Mesendoderm (in vitro differentiated cells): Measurements from ENCODE around the gene PPP1CA.
A peak's percentile ranks its signal among the peaks of the same experiment; 100 is the strongest.

Source experiments
- DNase-seq: peaks from one replicate; pipeline ENCODE4 v3.0.0; 2013
- H2AK5ac ChIP-seq: 2 replicates; pipeline ENCODE4 v1.6.1; 2013; ENCODE audit warnings: low read length, inconsistent platforms
- H2BK120ac ChIP-seq: 2 replicates; pipeline ENCODE4 v1.6.1; 2013; ENCODE audit warnings: low read depth, mild to moderate bottlenecking, low read length, moderate library complexity, mixed read lengths
- H2BK15ac ChIP-seq: replicated peaks from 2 replicates; pipeline ENCODE4 v1.6.1; 2013; ENCODE audit warnings: low read depth, mild to moderate bottlenecking, moderate library complexity
- H2BK5ac ChIP-seq: 2 replicates; pipeline ENCODE4 v1.6.1; 2013; ENCODE audit warnings: low read length, inconsistent platforms
- H3K18ac ChIP-seq: 2 replicates; pipeline ENCODE4 v1.6.1; 2013; ENCODE audit warnings: mild to moderate bottlenecking, low read length, mixed read lengths
- H3K23ac ChIP-seq: one replicate; pipeline ENCODE4 v1.6.1; 2013; ENCODE audit warnings: low read length
- H3K27ac ChIP-seq: 2 replicates; pipeline ENCODE4 v1.5.1; 2013; ENCODE audit warnings: low read depth, mild to moderate bottlenecking, inconsistent platforms, low read length, moderate library complexity
- H3K27me3 ChIP-seq: 2 replicates; pipeline ENCODE4 v1.6.1; 2013; ENCODE audit warnings: low read length, control low read depth, mild to moderate bottlenecking, inconsistent platforms; ENCODE audit not compliant: insufficient read depth, poor library complexity
- H3K36me3 ChIP-seq: 2 replicates; pipeline ENCODE4 v1.6.1; 2013; ENCODE audit warnings: low read length, inconsistent platforms; ENCODE audit not compliant: control insufficient read depth, insufficient read depth
- H3K4ac ChIP-seq: one replicate; pipeline ENCODE4 v1.6.1; 2013; ENCODE audit warnings: low read depth, mild to moderate bottlenecking, low read length, moderate library complexity
- H3K4me1 ChIP-seq: 2 replicates; pipeline ENCODE4 v1.6.1; 2013; ENCODE audit warnings: low read depth, low read length, inconsistent platforms; ENCODE audit not compliant: control insufficient read depth
- H3K4me2 ChIP-seq: 2 replicates; pipeline ENCODE4 v1.6.1; 2013; ENCODE audit warnings: low read length
- H3K4me3 ChIP-seq: 2 replicates; pipeline ENCODE4 v1.5.1; 2013; ENCODE audit warnings: mild to moderate bottlenecking, low read length
- H3K56ac ChIP-seq: one replicate; pipeline ENCODE4 v1.6.1; 2013; ENCODE audit warnings: low read length
- H3K79me1 ChIP-seq: 2 replicates; pipeline ENCODE4 v1.6.1; 2013; ENCODE audit warnings: low read length, inconsistent platforms
- H3K79me2 ChIP-seq: 2 replicates; pipeline ENCODE4 v1.6.1; 2013; ENCODE audit warnings: mild to moderate bottlenecking, low read length; ENCODE audit not compliant: control insufficient read depth, insufficient read depth
- H3K9ac ChIP-seq: 2 replicates; pipeline ENCODE4 v1.6.1; 2013; ENCODE audit warnings: low read length, inconsistent platforms
- H4K5ac ChIP-seq: one replicate; pipeline ENCODE4 v1.6.1; 2013; ENCODE audit warnings: low read length
- H4K8ac ChIP-seq: one replicate; pipeline ENCODE4 v1.6.1; 2013; ENCODE audit warnings: low read depth, mild to moderate bottlenecking, control low read depth, low read length, moderate library complexity
- WGBS: extraction: QIAGEN DNeasy Blood & Tissue Kit; methylation state at CpG from one replicate; pipeline ENCODE4 v1.1.7; 2013; ENCODE audit warnings: low lambda C conversion rate, missing lambda C conversion rate; ENCODE audit not compliant: insufficient coverage; ENCODE audit errors: extremely low coverage; 5-methylcytosine and 5-hydroxymethylcytosine counted together

PPP1CA gene

DNA sequence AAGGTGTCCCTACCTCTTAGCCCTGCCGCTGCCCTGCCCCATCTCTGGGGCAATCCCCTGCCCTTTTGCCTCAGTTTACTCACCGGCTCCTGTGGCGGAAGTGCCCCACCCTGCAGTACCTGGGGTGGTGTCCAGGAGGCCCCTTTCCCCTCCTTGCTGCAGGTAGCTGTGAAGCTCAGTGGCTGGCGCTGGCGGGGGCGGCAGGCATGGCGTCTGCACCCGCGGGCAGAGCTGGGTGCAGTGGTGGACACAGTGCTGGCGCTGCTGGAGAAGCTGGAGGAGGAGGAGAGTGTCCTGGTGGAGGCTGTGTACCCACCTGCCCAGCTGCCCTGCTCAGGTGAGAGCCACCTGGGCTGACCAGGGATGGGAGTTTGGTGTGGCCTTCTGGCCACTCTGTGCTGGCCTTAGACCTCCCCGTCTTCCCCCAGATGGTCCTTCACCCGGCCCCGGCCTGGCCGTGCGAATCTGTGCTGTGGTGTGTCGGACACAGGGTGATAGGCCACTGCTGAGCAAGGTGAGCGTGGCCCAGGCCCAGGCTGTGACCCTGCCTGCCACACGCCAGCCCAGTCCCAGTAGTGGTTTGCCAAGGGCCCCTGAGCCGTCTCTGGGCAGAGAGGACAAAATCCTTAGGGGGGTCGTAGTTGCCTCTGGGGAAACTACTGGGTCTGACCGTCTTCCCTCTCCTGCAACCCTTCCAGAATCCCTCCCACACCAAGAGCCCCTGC lies 17.8 kb upstream of the PPP1CA start:
- Histone ChIP-seq H3K23ac (no peak overlapping the region), H3K4me1 (no peaks in the 10 kb centered on the region), H3K36me3 (no peaks in the 10 kb centered on the region), H3K4me3 (no peak overlapping the region), H4K5ac (no peak overlapping the region), H3K56ac (peak overlapping the region; percentile 95), H3K4me2 (no peak overlapping the region), H3K4ac (no peak overlapping the region), H3K27ac (no peak overlapping the region), H3K79me2 (no peaks in the 10 kb centered on the region), H2BK5ac (no peak overlapping the region), H2AK5ac (no peak overlapping the region), H2BK15ac (no peak overlapping the region), H3K79me1 (no peaks in the 10 kb centered on the region), H3K18ac (no peak overlapping the region), H2BK120ac (no peak overlapping the region), H3K9ac (no peak overlapping the region), H3K27me3 (no peaks in the 10 kb centered on the region), H4K8ac (no peak overlapping the region)
- DNase-seq: no peak
- WGBS: no CpG with 5 or more reads among the region's 21 CpGs

DNA sequence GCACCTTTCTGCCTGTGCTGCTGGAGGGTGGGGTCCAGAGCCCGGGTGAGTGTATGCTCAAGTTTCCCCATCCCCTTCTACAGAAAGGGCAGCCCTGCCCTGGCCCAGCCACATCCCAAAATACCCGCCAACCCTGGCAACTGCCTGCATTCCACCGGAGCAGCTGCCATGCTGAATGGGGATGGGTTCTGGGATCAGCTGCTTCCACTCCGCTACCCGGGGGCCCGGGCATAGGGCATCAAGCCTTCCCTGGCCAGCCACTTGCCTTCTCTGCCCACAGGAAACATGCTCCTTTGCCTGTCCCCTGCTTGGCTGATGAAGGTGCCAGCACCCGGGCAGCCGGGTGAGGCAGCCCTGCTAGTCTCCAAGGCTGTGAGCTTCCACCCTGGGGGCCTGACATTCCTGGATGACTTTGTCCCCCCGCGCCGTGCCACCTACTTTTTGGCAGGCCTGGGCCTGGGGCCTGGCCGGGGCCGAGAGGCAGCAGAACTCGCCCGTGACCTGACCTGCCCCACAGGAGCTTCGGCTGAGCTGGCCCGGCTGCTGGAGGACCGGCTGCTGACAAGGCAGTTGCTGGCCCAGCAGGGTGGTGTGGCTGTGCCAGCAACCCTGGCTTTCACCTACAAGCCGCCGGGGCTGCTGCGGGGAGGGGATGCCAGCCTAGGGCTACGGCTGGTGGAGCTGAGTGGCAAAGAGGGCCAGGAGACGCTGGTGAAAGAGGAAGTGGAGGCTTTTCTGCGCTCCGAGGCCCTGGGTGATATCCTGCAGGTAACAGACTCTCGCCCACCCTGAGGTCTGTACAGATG lies 17.0 kb upstream of the PPP1CA start:
- H3K4me3 ChIP-seq: no peak overlapping the region
- DNase-seq: no peak
- H3K9ac ChIP-seq: no peak overlapping the region
- no peak overlapping the region for H3K56ac ChIP-seq
- H3K18ac ChIP-seq: no peak overlapping the region
- no peak overlapping the region for H3K4me2 ChIP-seq
- H3K4me1 ChIP-seq: no peaks in the 10 kb centered on the region
- no CpG with 5 or more reads among the region's 26 CpGs for WGBS
- no peak overlapping the region for H3K27ac ChIP-seq
- H3K27me3 ChIP-seq: no peaks in the 10 kb centered on the region
- H3K79me2 ChIP-seq: no peaks in the 10 kb centered on the region
- no peak overlapping the region for H3K23ac ChIP-seq
- no peak overlapping the region for H2BK15ac ChIP-seq
- H2BK5ac ChIP-seq: no peak overlapping the region
- H2BK120ac ChIP-seq: no peak overlapping the region
- H4K5ac ChIP-seq: no peak overlapping the region
- no peaks in the 10 kb centered on the region for H3K36me3 ChIP-seq
- H4K8ac ChIP-seq: no peak overlapping the region
- no peaks in the 10 kb centered on the region for H3K79me1 ChIP-seq
- no peak overlapping the region for H2AK5ac ChIP-seq
- no peak overlapping the region for H3K4ac ChIP-seq

GRCh38 chr11:67417425-67417824 lies 15.8 kb upstream of the PPP1CA start:
- Histone ChIP-seq H2BK5ac (no peak overlapping the region), H3K4me2 (no peak overlapping the region), H3K23ac (no peak overlapping the region), H3K4me1 (no peaks in the 10 kb centered on the region), H4K8ac (no peak overlapping the region), H3K79me2 (no peaks in the 10 kb centered on the region), H2BK15ac (no peak overlapping the region), H3K27me3 (no peaks in the 10 kb centered on the region), H3K56ac (no peak overlapping the region), H2BK120ac (no peak overlapping the region), H4K5ac (no peak overlapping the region), H3K36me3 (no peaks in the 10 kb centered on the region), H3K18ac (no peak overlapping the region), H3K9ac (no peak overlapping the region), H3K79me1 (no peaks in the 10 kb centered on the region), H3K4me3 (no peak overlapping the region), H3K4ac (no peak overlapping the region), H2AK5ac (no peak overlapping the region), H3K27ac (no peak overlapping the region)
- no peak for DNase-seq
- WGBS: no CpG with 5 or more reads among the region's 12 CpGs

GRCh38 chr11:67416416-67417335 lies 15.0 kb upstream of the PPP1CA start:
- H3K4me2 ChIP-seq: no peak overlapping the region
- no peak overlapping the region for H2BK120ac ChIP-seq
- no peaks in the 10 kb centered on the region for H3K4me1 ChIP-seq
- H3K56ac ChIP-seq: no peak overlapping the region
- no peaks in the 10 kb centered on the region for H3K36me3 ChIP-seq
- no peak overlapping the region for H2BK5ac ChIP-seq
- no peak overlapping the region for H2AK5ac ChIP-seq
- no peak overlapping the region for H3K9ac ChIP-seq
- H3K18ac ChIP-seq: no peak overlapping the region
- H3K27me3 ChIP-seq: no peaks in the 10 kb centered on the region
- no peak overlapping the region for H2BK15ac ChIP-seq
- H3K4me3 ChIP-seq: no peak overlapping the region
- no peaks in the 10 kb centered on the region for H3K79me2 ChIP-seq
- no peak overlapping the region for H3K23ac ChIP-seq
- no peak overlapping the region for H4K5ac ChIP-seq
- H4K8ac ChIP-seq: no peak overlapping the region
- whole genome bisulfite sequencing: no CpG with 5 or more reads among the region's 21 CpGs
- DNase-seq: peak; percentile 28
- H3K4ac ChIP-seq: no peak overlapping the region
- H3K27ac ChIP-seq: no peak overlapping the region
- no peaks in the 10 kb centered on the region for H3K79me1 ChIP-seq

DNA sequence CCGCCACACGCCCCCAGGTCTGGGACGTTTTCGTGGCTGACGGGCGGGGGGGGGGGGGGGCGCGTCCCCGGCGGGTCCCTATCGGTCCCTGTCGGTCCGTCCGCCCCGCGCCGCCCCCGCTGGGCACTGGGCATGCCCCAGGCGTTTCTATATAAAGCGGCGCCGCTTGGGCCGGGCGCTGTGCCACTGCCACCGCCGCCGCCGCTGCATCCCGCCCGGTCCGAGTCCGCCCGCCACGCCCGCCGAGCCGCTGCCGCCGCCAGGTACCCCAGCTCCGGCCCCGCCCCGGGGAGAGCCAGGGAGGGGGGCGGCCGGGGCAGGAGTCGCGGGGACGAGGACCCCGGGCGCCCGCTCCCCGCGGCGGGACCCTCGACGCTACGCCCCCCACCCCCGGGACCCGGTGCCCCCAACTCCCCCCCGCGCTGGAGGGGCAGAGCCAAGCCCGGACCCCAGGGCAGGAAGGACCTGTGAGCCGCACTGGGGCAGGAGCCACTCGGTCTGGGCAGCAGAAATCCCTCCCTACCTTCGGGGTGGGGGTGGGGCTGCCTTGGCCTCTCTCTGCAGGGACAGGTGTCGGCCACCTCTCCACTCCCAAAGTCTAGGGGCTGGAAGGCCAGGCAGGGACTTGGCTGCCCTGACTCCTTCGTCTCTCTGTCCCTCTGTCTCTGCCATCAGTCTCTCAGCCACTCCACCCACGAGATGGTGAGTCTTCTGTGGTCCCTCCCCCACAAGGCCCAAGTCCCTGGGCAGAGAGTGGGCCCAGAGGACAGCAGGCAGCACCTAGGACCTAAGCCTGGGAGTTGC lies 14.0 kb upstream of the PPP1CA start, which contains the start of gene CARNS1:
TSS of gene CARNS1 (plus strand) at position 178 of the 804 bp plus-strand sequence. CDS start at position 700, 522 bp downstream.
- H3K4me3 ChIP-seq: no peak within 1 kb of the TSS

More for the DNA sequence above, 14.0 kb upstream of the PPP1CA start, which contains the start of gene CARNS1:
- DNase-seq: peak; percentile 45
- Histone ChIP-seq H3K9ac (peak within 1 kb of the TSS; percentile 32), H2BK120ac (no peak within 1 kb of the TSS), H3K79me1 (no peaks in the 10 kb centered on the region), H3K4ac (no peak within 1 kb of the TSS), H3K4me2 (peak within 1 kb of the TSS; percentile 28), H3K18ac (peak within 1 kb of the TSS; percentile 52), H3K56ac (peak within 1 kb of the TSS; percentile 45), H3K79me2 (no peaks in the 10 kb centered on the region), H3K23ac (no peak within 1 kb of the TSS), H2AK5ac (no peak within 1 kb of the TSS), H3K27ac (no peak within 1 kb of the TSS), H4K5ac (no peak within 1 kb of the TSS), H3K4me1 (no peaks in the 10 kb centered on the region), H2BK15ac (no peak within 1 kb of the TSS), H3K36me3 (no peaks in the 10 kb centered on the region), H4K8ac (no peak within 1 kb of the TSS), H2BK5ac (no peak within 1 kb of the TSS), H3K27me3 (no peaks in the 10 kb centered on the region)
- no CpG with 5 or more reads among the region's 67 CpGs for WGBS
